ENCODE measurements around the gene PIMREG.
A peak's percentile ranks its signal among the peaks of the same experiment; 100 is the strongest.

Gene PIMREG

GRCh38 chr17:6443692-6444570 lies at the start of gene PIMREG:
PIMREG (plus strand) TSS chr17:6444455; CDS start chr17:6445111, 656 bp downstream.
- peak; percentile 86 for DNase-seq (ENCODE audit: low read depth)

GRCh38 chr17:6398955-6399354 lies 45.3 kb upstream of the PIMREG start:
- DNase-seq (ENCODE audit: low read depth), result no peak

DNA sequence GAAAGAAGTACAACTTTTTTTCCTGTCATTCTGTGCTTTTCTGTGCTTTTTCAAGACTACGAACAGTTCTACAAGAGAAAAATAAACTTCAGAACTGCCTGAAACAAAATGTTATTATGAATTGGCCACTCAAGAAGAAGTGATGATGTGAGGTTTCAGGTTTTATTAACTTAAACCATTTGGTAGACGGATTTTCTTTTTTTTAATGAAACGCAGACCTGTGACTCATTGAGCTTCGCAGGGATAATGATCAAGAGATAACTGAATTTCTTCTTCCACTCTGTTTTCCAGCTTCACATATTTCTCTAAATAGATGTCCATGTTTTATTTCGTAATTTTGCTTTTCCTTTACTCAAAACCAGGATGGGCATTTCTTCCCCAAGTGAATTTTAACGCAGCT lies 42.0 kb upstream of the PIMREG start:
- DNase-seq (ENCODE audit: low read depth), result no peak

DNA sequence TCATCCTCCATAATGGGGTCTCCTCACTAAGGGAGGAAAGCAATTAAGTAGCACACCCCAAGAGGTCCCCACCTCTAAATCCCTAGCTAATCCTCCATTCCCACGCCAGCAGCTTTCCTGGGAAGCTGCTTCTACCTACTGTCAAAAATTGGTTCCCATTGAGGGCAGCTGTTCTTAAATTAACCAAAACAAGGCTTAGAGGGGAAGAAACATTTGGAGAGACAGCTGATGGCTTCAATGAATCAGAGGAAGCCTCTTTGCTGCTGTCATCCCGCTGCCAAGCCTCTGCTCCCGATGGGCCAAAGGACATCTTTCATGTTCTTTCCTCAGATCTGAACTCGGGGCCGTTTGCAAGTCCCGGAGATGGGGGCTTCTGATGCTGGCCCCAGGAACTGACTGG lies 36.0 kb upstream of the PIMREG start:
- DNase-seq (ENCODE audit: low read depth), result no peak

GRCh38 chr17:6408735-6409134 lies 35.5 kb upstream of the PIMREG start:
- no peak for DNase-seq (ENCODE audit: low read depth)

GRCh38 chr17:6413065-6413464 lies 31.2 kb upstream of the PIMREG start:
- no peak for DNase-seq (ENCODE audit: low read depth)

DNA sequence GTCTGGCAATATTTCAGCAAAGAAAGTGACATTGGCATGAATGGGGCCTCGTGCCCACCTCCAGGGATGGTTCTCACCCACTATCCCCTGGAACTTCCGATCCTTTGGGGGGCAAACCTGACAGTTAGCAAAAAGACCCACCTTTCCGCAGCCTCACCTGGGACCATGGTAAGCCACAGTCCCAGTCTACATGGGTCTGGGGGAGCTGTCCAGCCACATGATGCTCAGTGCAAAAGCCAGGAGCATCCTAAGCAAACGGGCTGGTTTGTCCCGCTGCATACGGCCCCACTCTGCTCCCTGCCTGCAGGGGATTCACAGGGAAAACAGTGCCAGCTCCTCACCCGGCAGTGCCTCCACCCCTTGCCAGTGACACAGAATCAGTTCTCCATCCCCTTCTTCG lies 28.6 kb upstream of the PIMREG start:
- DNase-seq (ENCODE audit: low read depth), result no peak

DNA sequence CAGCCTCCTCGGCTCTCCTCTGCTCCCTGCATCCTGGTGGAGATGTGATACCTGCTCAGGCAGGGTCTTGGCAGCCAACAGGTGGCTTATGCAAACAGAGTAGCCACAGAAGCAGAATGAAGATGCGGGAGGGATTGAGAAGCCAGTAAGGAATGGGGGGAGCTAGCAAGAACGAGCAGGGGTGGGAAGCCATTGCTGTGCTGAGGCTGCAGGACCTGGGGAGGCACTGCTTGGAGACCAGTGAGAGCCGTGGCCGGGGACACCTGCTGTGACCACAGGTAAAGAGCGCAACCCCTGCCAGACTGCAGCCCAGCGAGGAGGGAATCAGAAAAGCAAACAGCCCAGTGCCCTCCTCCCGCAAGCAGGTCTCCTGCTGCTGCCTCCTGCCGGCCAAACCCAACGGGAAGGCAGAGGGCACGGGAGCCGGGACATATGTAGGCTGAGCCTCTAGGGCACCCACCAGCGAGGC lies 24.0 kb upstream of the PIMREG start:
- no peak for DNase-seq (ENCODE audit: low read depth)

GRCh38 chr17:6421700-6422604 lies 22.3 kb upstream of the PIMREG start:
- peak; percentile 44 for DNase-seq (ENCODE audit: low read depth)

DNA sequence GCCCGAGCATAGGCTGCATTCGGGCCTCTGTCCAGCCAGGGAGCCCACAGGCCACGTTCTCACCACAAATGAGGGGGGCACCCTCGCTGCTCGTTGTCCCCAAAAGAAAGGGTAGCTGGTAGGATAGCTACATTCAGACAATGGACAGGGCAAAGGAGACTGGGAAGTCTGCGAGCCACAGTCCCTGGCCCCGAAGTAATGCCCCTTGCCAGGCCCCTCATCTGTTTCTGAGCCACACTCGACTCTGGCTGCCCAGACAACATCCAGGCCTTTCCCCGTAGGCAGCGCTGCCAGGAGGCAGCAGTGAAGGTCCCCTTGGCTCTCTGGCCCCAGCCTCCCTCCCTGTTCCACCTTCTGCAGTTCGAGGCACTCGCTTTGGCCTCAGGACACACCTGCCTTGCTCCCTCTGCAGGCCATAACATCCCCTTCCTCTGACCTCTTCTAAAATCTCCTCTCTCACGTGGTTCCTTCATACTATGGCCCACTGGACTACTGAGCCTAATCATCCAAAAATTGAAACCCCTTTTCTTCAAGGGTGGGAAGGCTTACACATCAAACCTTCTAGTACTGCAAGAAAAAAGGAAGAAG lies 21.5 kb upstream of the PIMREG start:
- no peak for DNase-seq (ENCODE audit: low read depth)

GRCh38 chr17:6423931-6424330 lies 20.3 kb upstream of the PIMREG start:
- DNase-seq (ENCODE audit: low read depth), result no peak

DNA sequence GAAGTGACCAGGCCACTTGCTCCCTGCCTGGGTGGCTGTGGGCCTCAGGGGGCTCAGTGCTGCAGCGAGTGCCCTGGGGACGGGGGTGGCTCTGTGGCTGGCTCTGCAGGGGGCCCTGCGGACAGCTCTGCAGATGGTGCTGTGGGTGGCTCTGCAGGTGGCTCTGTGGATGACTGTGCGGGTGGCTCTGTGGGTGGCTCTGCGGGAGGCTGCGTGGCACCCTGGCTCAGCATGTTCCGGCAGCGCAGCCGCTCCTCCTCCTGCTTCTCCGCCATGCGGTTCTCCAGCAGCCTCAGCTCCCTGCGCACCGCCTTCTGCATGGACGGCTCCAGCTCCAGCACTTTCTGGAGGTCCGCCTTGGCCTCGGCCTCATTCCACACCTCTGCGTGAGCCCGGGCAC lies 18.8 kb upstream of the PIMREG start:
- DNase-seq (ENCODE audit: low read depth), result no peak

- no peak for DNase-seq (ENCODE audit: low read depth)
These were observed 17.7 kb upstream of the PIMREG start for GRCh38 chr17:6426356-6427101.

- DNase-seq (ENCODE audit: low read depth), result no peak
These were observed 16.9 kb upstream of the PIMREG start for GRCh38 chr17:6427279-6427781.

- DNase-seq (ENCODE audit: low read depth), result no peak
These were observed 15.9 kb upstream of the PIMREG start for GRCh38 chr17:6428207-6428965.

DNA sequence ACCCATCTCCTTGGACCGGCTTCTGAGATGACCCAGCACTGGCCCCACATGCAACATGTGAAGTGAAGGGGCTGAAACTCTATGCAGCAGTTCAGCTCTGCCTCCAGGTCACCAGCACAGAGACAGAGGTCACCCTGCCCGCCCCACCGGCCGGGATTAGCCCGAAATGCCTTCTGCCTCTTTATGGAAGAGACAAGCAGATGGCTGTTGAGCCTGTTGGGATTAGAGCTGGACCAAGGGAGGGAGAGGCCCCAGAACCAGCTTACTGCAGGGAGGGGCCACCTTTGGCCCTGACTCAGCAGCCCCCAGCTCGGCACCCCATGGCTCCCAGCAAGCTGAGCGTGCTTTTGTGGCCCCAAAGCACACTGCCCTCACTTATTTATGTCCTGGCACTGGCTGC lies 15.0 kb upstream of the PIMREG start:
- DNase-seq (ENCODE audit: low read depth), result no peak

GRCh38 chr17:6430769-6431168 lies 13.5 kb upstream of the PIMREG start:
- DNase-seq (ENCODE audit: low read depth), result no peak

GRCh38 chr17:6435051-6435450 lies 9.2 kb upstream of the PIMREG start, which contains the start of gene AIPL1:
AIPL1 (minus strand) TSS chr17:6435121; CDS start chr17:6435104, 17 bp downstream.
- DNase-seq (ENCODE audit: low read depth), result no peak

DNA sequence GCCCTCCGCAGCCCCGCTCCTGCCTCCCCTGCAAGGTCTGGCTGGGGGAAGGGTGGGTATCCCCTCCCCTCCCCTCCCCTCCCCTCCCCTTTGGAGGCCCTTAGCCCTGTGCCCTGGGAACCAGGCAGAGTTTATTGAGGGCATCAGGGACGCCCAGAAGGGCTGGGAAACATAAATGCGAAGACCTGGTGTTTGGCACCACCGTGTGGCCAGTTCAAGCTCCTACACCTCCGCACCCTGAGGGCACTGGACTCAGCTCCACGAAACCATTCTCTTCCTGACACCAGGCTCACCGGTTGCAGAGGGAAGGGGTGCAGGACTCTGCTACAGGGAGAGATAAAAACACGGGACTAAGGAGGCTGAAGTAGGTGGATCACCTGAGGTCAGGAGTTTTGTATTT lies 8.3 kb upstream of the PIMREG start:
- DNase-seq (ENCODE audit: low read depth), result peak; percentile 33

GRCh38 chr17:6437466-6437865 lies 6.8 kb upstream of the PIMREG start:
- no peak for DNase-seq (ENCODE audit: low read depth)

DNA sequence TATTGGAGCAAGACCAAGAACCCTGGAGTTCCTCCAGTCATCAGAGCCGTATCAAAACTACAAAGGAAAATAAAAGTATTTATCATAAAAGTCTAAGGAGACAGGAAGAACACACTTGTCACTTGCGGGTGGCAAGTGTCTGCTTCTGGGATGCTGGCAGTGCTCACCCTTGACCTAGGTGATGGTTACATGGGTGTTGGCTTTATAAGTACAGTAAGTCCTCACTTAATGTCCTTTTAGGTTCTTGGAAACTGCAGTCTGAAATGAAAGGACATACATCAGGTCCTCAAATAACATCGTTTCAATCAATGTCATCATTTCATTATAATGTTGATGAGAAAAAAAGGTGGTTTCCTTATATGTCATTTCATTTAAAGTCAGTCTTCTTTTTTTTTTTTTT lies 6.3 kb upstream of the PIMREG start:
- DNase-seq (ENCODE audit: low read depth), result no peak

All from activated T-helper 1 cell treated with Interleukin-2 at 50 U/mL for 16 hours (primary cell).